ENCODE results near the gene TRIM7.

DNA sequence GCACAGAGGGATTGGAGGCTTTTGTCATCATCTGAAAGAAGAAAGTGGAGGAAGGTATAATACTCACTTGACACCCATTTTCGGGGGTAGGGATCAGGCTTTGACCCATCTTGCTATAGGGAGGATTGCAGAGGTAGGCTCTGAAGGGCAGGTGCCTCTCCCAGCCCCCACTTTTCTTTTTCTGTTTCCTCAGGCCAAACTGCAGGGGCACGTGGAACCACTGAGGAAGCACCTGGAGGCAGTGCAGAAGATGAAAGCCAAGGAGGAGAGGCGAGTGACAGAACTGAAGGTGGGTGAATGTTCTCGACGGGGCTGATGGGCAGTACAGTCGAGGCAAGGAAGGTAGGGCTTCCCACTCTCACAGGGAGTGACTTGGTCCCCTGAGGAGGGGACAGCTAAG lies 25.6 kb upstream of the TRIM7 start:
- no peak for TF ChIP-seq EZH2 (IDR thresholded peaks at IDR 0.05; ENCODE audit: low read length)
- TF ChIP-seq, protein P1, sequence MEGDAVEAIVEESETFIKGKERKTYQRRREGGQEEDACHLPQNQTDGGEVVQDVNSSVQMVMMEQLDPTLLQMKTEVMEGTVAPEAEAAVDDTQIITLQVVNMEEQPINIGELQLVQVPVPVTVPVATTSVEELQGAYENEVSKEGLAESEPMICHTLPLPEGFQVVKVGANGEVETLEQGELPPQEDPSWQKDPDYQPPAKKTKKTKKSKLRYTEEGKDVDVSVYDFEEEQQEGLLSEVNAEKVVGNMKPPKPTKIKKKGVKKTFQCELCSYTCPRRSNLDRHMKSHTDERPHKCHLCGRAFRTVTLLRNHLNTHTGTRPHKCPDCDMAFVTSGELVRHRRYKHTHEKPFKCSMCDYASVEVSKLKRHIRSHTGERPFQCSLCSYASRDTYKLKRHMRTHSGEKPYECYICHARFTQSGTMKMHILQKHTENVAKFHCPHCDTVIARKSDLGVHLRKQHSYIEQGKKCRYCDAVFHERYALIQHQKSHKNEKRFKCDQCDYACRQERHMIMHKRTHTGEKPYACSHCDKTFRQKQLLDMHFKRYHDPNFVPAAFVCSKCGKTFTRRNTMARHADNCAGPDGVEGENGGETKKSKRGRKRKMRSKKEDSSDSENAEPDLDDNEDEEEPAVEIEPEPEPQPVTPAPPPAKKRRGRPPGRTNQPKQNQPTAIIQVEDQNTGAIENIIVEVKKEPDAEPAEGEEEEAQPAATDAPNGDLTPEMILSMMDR (optimal IDR thresholded peaks at IDR 0.05 in 1 of 3, IDR thresholded peaks at IDR 0.05 in 1 of 3, conservative IDR thresholded peaks at IDR 0.05 in 1 of 3; ENCODE audit: extremely low read depth in 1 of 3, insufficient read depth in 2 of 3, low read length in 3 of 3), result no peak

All from keratinocyte (primary cell).